ENCODE measurements around the gene SLC15A5.

SLC15A5 gene

DNA sequence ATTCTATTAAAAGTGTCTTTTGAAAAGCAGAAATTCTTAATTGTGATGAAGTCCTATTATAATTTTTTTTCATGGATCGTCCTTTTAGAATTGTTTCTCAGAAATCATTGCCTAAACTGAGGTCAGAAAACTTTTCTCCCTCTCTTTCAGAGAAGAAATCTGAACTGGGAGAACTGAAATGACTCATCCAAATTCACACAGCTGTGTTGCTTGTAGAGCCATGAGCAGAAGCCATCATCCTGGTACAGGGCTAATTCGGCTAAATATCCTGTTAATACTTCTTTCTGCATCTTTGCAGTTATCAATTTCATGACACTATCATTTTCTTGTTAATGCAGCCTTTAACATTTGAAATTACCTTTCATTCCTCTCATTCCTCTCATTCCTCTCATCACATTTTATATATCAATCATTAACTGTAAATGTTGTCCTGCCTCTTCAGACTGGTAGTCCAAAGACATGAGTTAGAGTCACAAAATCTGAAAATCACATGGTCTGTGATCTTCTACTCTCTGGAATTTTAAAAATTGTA is 15.5 kb downstream of the SLC15A5 start:
- DNase-seq: no peak

DNA sequence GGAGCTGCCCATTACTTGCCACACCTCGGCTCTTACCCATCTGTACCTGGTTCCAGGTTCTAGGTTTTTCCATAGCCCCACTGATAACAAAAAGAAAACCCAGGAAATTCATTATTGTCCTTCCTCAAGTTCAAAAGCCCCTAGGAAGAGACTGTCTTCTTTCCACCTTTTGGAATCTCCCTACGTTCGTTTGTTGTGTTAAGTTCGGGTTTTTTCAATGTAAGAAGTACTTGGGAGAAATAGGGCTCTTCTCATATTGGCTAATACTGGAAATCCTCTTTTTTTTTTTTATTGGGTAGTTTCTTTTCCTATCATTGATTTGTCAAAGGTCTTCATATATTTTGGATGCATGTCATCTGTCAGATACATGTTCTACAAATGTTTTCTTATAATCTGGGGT is 17.3 kb downstream of the SLC15A5 start:
- no peak for DNase-seq

DNA sequence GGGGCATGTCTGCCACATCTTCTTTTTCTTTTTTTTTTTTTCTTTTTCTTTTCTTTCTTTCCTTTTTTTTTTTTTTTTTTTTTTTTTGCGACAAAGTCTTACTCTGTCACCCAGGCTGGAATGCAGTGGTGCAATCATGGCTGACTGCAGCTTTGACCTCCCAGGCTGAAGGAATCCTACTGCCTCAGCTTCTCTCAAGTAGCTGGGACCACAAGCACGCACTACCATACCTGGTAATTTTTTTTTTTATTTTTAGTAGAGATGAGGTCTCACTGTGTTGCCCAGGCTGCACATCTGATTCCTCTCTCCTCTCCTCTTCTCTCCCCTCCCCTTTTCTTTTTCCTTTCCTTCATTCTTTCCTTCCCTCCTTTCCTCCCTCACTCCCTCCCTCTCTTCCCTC is 18.5 kb downstream of the SLC15A5 start:
- DNase-seq: no peak

DNA sequence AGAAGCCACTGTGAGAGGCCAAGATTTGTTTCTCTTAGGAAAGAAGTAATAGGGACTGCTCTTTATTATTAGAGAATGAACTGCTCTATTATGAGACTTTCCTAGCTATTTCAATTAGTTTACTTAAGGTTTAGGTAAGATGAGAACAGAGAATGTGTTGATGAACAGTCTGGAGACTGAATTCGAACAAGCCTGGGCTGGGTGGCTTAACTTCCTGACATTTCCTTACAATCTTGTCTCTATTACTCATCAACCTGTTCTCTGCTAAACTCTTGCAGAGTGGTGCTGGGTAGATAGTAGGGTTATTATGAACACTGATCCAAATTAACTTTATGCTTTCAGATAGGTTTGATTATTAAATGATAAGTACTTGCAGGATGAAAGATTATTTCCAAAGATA is 31.2 kb downstream of the SLC15A5 start:
- DNase-seq: no peak

DNA sequence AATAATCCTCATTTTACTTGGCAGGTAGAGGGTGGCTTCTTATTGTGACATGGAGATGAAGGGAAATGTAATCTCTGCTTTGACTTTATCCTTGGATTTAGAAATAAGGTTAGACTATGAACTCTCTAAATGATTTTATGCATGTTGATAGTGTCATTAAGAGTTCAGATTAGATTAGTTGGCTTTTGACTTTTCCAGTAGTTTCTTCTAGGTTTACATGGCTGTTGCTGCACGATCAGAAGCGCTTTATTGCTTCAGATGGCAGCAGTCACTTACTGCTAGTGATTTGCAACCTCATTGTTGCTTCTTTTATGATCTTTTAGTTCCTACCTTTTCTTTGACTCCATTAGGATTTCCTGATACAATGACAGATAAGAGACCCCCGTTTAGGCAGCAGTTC is 32.3 kb downstream of the SLC15A5 start:
- no peak for DNase-seq

DNA sequence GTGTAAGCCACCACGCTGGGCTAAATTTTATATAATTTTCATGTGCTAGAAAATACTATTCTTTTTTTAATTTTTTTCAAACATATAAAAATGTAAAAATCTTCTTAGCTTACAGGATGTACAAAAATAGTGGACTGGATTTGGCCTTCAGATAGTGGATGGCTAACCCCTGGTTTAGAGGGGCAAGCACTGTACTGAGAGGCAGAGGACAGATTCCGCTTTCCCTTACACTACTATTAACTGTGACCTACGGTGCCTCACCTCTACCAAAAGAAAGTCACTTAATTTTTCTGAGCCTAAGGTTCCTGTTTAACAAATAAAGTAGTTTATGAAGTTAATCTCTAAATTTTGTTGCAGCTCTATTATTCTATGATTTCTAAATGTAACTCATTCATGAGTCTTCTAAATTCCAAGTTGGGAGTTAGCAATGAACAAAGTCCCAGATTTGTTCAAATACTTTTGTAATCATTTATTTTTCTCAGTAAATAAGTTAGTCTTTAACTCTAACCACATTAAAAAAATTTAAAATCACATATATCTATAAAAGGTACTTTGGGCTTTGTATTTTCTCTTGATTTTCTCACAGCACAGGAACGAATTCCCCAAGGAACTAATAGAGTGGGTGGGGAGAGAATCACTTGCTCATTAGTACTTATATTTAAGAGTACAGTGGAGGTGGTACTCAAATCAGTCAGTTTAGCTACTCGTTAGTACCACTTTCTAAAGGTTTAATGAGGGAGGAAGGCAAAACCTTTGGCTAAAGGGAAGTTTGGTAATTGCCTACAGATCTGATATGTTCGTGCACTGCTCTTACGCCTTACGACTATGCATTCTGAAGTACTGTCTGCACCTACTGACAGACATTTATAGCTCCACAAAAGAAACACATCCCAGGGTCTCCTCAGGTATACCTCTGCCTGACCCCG is 33.7 kb downstream of the SLC15A5 start:
- DNase-seq: no peak

DNA sequence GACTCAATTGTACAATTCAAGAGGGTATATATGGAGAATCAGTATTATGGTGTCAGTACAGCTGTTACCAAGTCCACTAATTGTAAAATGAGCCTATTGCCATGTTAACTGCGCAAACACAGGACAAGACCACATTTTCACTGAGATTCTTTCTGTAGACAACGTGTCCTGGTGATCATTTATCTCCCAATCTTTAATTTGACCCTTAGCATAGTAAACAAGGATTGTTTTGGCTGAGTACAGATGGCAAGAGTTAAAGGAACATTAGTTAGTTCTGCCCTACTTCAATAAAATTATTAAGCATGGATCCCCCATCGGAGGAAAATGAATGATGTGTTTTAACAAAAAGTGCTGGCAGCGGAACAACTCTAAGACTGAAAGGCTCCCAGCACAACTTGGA is 36.1 kb downstream of the SLC15A5 start:
- no peak for DNase-seq

DNA sequence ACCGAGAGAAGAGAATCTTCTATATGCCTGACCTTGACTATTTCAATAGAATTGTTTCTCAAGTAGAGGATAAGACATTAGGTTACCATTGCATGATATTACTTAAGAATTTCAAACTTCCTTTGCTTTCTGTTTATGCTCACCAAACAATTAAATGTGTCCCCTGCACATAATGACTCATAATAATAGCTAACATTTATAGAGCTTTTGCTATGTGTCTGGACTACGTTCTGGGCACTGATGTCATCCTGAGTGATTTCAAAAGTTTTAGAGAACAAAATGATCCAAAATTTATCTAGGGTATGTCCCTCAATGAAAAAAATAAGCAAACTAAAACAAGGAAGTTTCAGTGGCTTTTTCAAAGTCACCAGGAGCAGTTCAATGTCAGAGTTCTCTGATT is 38.8 kb downstream of the SLC15A5 start:
- no peak for DNase-seq

DNA sequence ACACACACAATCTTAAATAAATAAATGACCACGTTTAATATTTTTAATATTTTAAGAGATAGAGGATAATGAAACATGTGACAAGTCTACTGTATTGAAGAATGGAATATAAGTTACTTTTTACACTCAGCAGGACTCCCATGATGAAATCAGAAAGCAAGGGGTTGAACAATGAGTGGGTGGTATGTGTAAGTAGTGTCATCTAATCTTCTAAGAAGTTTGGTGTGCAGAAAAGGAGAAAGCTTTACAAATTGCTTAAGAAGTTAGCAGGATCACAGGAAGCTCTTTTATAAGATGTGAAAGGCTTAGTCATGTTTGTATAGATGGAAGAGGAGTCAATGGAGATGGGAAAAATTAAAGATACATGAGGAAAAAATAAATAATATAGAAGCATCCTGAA is 47.8 kb downstream of the SLC15A5 start:
- no peak for DNase-seq

DNA sequence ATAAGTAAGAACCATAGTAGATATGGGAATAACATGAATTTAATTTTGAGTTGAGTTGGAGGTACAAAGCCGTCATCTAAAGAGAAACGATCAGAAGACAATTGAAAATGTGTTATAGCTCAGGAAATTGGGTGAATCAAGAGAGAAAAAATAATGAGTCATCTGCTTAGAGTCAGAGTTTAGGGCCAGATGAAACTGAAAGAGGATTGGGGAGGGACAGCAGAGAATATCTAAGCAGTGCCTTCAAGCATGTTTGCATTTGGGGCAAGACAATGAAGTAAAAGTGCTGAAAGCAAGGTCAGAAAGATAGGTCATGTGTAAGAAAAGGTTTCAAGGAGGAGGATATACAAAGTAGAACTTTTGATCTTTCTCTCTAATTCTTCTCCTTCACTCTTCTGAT is 49.4 kb downstream of the SLC15A5 start:
- no peak for DNase-seq

DNA sequence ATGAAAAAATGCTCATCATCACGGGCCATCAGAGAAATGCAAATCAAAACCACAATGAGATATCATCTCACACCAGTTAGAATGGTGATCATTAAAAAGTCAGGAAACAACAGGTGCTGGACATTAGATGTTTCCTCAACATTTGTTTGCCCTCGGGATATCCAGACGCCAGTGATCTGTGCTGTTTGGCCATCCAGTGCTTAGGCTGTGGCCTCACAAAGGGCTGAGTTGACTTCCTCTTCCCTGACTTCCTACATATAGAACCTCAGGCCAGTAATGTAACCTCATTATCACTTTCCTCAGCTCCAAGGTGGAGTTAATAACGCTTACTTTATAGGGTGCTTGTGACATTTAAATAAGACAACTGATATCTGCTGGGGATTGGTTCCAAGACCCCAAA is 51.8 kb downstream of the SLC15A5 start:
- DNase-seq: no peak

DNA sequence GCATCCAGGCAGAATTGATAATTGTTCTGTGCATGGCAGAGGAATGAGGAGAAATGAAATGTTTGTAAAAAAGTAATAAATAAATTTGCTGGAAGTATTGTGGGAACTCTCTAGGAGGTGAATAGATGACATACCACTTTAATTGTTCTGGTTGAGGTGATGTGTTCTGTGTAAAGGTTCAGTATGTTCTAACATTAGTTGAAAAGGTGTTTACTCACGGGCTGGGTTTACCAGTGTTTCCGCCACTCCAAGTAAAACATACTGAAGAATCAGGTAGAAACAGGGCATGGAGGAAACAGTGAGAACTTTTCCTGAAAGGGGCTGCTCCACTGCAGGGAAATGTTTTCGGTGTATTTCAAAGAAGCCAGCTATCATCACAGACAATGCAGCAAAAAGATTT is 53.3 kb downstream of the SLC15A5 start:
- no peak for DNase-seq

DNA sequence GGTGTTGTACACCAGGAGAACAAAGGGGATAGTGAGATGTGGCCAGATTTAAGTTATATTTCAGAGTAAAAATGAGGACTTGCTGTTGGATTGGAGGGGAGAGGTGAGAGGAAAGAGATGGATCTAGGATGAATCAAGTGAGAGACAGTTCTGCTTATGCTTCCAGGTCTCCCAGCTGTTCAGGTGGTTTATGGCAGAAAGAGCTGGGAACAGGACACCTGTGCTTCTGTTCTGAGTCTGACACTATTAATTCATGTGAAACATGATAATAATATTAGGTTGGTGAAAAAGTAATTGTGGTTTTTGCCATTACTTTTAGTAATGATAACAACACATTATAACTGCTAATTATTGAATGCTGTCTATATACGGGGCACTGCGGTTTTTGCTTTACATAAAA is 55.7 kb downstream of the SLC15A5 start:
- DNase-seq: no peak

DNA sequence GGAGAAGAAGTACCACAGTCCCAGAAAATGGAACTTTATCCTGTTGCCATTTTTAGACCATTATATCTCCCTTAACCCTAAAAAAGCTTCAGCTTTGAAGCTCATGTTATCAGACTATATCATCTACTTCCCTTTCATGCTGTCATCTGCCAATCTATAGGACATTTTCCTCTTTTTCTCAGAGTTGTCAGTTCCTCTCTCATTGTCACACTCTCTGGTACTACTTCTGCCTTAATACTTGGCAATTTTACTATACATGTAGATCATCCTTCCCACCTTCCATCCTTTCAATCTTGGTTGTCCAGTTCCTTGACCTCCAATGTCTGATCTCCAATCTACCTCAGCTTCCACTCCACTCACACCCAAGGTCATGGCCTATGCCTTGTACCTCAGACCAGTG is 57.4 kb downstream of the SLC15A5 start:
- no peak for DNase-seq

DNA sequence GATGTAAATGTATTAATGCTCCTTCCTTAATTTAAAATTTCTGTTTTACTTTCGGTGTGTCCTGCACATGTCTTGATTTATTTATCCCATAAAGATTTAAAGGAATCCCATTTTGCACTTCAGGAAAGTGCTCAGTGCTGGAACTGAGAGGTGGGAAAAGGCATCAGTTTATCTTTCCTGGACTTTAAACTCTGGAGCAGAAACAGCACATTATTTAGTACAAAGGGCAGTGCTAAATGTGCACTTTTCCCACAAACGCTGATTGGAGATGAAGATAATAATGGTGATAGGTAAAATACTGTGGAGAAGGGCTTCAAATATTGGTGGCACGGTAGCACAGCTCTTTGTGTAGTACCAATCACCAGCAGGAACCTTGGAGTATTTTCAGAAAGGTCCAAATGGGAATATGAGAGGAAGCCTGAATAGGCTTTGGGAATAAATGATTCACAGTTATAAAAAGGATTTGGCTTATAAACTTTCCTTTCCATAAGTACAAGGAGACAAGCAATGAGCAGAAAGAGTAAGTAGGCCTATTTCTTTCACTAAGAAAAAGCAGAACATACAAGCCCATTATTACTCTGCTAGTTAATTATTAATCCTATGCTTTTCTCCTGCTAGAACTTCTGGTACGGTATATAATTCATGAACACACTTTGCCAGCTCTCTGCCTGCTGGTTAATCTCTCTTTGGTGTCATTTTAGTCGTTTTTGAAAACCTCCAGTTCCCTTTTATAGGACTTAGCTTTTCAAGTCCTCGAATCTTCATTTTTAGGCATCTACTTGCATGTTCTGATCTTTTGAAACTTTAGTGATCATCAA is 58.3 kb downstream of the SLC15A5 start:
- DNase-seq: no peak

DNA sequence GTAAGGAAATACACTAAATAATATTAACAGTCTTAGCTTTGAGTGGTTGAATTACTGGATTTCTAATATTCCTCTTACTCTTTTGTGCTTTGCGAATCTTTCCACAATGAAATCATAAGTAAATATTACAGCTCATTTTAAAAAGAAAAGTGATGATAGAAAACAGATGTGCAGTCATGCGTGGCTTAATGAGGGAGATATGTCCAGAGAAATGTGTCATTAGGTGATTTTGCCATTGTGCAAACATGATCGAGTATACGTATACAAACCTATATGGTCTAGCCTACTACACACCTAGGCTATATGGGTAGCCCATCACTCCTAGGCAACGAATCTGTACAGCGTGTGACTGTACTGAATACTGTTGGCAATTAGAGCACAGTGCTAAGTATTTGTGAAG is 59.3 kb downstream of the SLC15A5 start:
- no peak for DNase-seq

DNA sequence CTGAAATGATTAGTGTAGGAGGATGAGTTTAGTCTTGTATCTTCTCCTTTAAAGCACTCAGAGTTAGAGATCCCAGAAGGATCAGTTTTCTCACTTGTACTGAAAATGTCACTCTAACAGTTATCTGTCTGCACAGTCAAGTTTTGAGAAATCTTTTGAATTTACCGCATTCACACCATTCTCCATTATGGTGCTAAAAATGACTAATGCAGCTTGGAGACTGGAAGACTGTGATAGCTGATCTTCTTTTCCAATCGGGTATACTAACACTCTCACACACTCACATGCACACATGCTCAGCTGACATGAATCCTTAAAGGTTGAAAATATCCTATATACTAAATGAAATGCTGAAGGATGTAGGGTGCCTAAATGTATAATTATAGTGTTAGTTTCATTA is 65.8 kb downstream of the SLC15A5 start:
- no peak for DNase-seq

DNA sequence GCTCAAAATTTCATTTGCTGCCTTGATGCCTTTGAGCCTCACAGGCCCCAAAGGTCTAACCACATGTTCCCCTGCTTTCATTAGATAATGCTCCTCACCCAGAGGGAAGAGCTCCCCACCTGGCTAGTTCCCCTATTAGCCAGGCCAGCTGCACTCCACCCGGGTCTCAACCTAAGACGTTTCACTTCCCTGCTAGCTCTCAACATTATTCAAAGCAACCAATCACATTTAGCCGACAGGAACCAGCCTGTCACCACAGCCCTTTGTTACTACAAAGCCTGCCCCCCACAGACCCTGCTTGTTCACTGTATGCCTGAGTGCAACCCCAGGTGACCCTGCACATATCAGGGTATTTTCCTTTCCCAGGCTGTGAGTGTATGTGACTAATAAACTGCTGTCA is 78.6 kb downstream of the SLC15A5 start:
- DNase-seq: no peak

DNA sequence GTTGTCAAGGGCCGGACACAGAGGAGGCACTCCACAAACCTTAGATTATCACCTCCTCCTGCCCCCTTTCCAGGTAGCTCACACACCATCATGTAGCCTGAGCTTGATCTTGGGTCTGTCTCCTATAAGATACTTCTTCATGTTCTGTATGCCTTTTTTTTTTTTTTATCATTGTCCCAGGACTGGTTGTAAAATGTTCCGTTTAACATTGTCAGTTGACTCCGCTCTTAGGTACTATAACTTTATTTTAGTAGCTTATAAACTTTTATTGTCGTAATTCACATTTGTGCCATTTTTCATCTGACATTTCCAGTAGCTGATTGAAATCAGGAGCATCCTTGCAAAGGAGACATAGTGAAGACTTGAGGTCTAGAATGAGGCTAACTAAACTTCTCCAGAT is 79.9 kb downstream of the SLC15A5 start:
- DNase-seq: no peak

DNA sequence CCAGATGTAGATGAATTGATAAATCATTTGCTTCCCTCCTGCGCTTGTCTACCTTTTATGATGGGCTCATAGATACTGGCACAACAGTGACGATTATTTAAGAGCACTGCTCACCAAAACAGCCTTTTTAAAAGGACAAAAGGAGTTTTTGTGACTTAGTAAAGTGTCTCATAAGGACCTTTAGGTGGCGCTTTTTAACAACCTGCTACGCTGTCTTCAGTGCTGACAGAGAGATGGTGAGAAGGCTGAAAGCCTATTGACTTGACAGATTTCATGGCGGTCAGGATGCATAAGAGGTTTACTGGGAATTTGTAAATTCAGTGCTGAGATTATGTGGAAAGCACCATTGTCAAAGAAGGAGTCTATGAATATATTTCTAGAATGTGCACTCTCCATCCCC is 87.6 kb downstream of the SLC15A5 start:
- no peak for DNase-seq

DNA sequence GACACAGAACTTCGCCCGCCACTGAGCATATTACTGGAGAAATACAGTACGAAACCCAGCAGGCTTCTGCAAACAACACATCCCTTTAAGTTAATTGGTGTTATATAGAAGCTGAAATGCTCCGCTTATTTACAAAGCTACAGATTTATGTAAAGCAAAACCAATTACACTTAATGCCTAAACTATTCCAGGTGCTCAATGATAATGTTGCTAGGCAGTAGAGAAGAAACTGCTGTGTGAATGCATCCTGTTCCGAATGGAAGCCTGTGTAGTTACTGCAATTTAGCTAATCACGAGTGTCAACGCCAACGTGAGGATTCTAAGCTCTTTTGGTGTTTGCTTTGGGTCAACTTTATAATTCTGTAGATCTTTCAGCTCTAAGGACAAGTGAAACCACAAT is 89.8 kb downstream of the SLC15A5 start:
- DNase-seq: no peak

DNA sequence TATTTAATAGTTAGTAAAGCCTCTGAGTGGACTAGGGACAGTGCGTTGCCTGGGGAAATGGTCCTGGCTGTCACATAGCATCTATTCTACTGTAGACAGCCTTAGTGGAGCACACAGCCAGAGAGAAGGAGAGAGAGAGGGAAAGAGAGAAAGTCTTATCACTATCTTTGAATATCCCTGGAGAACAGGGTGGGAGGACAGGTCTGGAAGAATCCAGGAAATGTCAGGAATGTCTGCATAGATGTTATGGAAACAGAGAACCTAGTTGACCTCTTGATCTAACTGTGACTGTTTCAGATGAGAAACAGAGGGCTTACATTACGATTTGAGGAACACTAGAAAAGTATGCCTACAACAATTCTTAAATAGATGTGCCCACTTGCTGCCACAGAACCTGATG is 92.8 kb downstream of the SLC15A5 start:
- no peak for DNase-seq

DNA sequence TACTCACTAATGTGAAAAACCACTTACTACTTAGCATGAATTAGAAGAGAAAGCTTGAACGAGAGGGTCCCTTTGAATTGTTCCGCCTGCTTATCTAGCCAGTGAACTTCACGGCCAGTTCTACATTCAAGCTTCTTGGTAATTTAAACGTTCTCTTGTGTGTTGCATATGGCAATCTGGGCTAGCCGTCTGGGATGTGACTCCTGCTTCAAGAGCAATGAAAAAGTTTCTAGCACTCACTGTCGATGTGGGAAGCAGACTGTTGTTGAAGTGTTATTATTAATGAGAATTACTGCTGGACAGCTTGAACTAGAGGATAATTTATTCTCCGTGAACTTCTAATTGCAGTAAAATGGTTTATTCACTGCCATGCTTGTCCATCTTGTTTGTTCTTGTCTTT is 93.9 kb downstream of the SLC15A5 start:
- no peak for DNase-seq

All from nucleus accumbens (tissue), 56 donors.